Osteocyte (in vitro differentiated cells): ENCODE results near the gene HTATSF1. TPM values are rescaled to one million over a fixed set of nuclear protein-coding genes. Genes with fewer than 3 reads are reported as not detected.

Source experiments
- DNase-seq: peaks from one replicate; pipeline ENCODE4 v3.0.0; 2021; ENCODE audit warnings: mixed read lengths; ENCODE audit not compliant: unreplicated experiment; ENCODE audit errors: extremely low spot score
- H3K27ac Mint-ChIP-seq: one replicate; pipeline ENCODE4 v1.8.0; 2021; ENCODE audit warnings: mild to moderate bottlenecking, mixed read lengths; ENCODE audit not compliant: unreplicated experiment
- H3K27me3 Mint-ChIP-seq: one replicate; pipeline ENCODE4 v1.8.0; 2021; ENCODE audit warnings: mixed read lengths; ENCODE audit not compliant: unreplicated experiment
- H3K36me3 Mint-ChIP-seq: one replicate; pipeline ENCODE4 v1.8.0; 2021; ENCODE audit warnings: mixed read lengths; ENCODE audit not compliant: unreplicated experiment
- H3K4me1 Mint-ChIP-seq: one replicate; pipeline ENCODE4 v1.8.0; 2021; ENCODE audit warnings: mixed read lengths; ENCODE audit not compliant: unreplicated experiment
- H3K4me3 Mint-ChIP-seq: one replicate; pipeline ENCODE4 v1.8.0; 2021; ENCODE audit warnings: mild to moderate bottlenecking, moderate library complexity, mixed read lengths; ENCODE audit not compliant: unreplicated experiment
- H3K9me3 Mint-ChIP-seq: one replicate; pipeline ENCODE4 v1.8.0; 2021; ENCODE audit warnings: mixed read lengths; ENCODE audit not compliant: unreplicated experiment
- total RNA-seq: library from RNA; stranded (reverse); gene quantifications from 2 replicates; pipeline ENCODE4 v1.2.1, GENCODE V29; 2021
- TF ChIP-seq, protein P1 (sequence below): fragments of 200-600 bp; sonication (generic); IDR thresholded peaks from 2 replicates; pipeline ENCODE4 v1.5.0; 2021; ENCODE audit warnings: antibody characterized with exemption, mild to moderate bottlenecking, moderate library complexity

The HTATSF1 gene
- total RNA-seq, 1 donor from 2014 or later: 36.6 TPM

DNA sequence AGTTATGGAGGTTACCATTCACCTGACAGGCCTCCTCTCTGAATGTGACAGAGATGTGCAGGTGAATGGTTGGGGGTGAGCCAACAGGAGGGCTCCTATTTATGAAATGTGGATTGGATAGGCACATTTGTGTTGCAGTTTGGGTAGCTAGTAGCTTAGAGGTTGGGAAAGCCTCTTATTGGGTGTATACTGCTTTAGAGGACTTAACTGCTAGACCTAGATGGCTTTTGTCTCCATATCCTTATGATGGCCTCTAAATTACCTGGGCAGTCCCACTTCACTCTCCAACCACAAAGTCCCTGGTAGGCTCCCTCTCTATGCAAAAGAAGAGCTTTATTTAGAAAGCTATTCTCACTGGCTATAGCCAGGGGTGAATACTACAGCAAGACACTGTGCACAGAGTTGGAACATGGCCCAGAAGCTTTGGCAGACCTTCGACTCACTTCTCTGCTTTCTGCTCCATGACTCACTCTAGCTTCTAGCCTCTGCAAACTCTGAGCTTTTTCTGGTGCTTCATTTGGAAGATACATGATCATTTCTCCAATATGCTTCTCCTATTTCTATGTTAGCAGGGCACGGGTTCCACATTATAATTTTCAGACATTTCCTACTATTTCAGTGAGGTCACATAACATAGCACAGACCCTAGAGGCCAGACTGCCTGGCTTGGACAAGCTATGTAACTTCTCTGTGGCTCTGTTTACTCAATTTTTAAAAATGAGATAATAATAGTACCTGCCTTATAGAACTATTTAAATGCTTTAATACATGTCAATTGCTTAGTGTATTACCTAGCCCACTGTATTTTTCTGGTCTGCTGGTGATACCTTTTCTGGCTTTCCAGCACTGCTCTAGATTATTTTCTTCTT is 28.6 kb downstream of the HTATSF1 start:
- Mint-ChIP-seq H3K27me3 (peaks cover 13% of the 10 kb centered on the region), H3K9me3 (peaks cover 6% of the 10 kb centered on the region), H3K36me3 (no peaks in the 10 kb centered on the region), H3K27ac (no peak overlapping the region), H3K4me3 (no peak overlapping the region), H3K4me1 (no peaks in the 10 kb centered on the region)
- no peak for DNase-seq
- TF ChIP-seq, protein P1, sequence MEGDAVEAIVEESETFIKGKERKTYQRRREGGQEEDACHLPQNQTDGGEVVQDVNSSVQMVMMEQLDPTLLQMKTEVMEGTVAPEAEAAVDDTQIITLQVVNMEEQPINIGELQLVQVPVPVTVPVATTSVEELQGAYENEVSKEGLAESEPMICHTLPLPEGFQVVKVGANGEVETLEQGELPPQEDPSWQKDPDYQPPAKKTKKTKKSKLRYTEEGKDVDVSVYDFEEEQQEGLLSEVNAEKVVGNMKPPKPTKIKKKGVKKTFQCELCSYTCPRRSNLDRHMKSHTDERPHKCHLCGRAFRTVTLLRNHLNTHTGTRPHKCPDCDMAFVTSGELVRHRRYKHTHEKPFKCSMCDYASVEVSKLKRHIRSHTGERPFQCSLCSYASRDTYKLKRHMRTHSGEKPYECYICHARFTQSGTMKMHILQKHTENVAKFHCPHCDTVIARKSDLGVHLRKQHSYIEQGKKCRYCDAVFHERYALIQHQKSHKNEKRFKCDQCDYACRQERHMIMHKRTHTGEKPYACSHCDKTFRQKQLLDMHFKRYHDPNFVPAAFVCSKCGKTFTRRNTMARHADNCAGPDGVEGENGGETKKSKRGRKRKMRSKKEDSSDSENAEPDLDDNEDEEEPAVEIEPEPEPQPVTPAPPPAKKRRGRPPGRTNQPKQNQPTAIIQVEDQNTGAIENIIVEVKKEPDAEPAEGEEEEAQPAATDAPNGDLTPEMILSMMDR: no peak

DNA sequence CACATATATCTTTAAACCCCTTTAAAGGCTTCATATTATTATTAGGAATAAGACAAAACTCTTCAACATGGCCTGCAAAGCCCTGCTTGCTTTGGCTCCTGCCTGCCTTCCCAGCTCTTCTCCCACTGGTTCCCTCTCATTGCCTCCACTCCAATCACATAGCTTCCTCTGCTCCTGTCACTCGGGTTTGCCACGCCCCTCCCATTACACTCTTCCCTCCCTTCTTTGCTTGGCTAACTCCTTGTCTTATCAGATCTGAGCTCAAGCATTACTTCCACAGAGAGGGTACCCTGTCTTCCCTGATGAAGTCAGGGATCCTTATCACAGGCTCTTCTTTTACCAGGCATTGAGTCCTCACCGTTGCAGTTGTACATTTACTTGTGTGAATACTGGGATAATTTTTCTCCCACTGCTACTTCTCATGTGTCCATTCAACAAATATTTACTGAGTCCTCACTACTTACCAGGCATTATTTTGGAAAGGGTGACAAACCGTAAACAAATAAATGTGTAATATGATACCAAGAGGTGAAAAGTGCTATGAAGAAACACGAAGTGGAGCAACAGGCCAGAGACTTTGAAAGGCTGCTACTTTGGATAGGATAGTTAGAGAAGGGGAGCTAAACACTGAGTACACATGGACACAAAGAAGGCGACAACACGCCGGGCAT is 31.4 kb downstream of the HTATSF1 start:
- no peak for DNase-seq
- H3K4me3 Mint-ChIP-seq: no peak overlapping the region
- no peak overlapping the region for H3K27ac Mint-ChIP-seq
- no peaks in the 10 kb centered on the region for H3K36me3 Mint-ChIP-seq
- TF ChIP-seq, protein P1: no peak
- no peaks in the 10 kb centered on the region for H3K4me1 Mint-ChIP-seq
- peaks cover 11% of the 10 kb centered on the region for H3K27me3 Mint-ChIP-seq
- H3K9me3 Mint-ChIP-seq: peaks cover 6% of the 10 kb centered on the region

DNA sequence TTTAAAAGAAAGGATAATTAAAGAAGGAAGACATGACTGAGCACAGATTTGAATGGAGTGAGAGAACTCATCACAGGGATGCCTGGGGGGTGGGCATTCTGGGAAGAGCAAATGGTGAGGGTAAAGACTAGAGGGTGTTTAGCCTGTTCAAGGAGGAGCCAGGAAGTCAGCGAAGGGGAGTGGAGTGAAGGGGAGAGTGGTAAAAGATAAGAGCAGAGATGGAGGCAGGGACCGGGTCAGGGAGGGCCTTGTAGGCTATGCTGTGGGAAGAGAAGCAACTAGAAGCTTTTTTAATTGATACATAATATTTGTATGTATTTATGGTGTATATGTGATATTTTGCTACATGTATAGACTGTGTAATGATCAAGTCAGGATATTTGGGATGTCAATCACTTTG is 32.4 kb downstream of the HTATSF1 start:
- peaks cover 2% of the 10 kb centered on the region for H3K9me3 Mint-ChIP-seq
- H3K4me3 Mint-ChIP-seq: no peak overlapping the region
- no peak overlapping the region for H3K27ac Mint-ChIP-seq
- TF ChIP-seq, protein P1: no peak
- DNase-seq: no peak
- no peaks in the 10 kb centered on the region for H3K4me1 Mint-ChIP-seq
- H3K27me3 Mint-ChIP-seq: peaks cover 7% of the 10 kb centered on the region
- H3K36me3 Mint-ChIP-seq: no peaks in the 10 kb centered on the region

DNA sequence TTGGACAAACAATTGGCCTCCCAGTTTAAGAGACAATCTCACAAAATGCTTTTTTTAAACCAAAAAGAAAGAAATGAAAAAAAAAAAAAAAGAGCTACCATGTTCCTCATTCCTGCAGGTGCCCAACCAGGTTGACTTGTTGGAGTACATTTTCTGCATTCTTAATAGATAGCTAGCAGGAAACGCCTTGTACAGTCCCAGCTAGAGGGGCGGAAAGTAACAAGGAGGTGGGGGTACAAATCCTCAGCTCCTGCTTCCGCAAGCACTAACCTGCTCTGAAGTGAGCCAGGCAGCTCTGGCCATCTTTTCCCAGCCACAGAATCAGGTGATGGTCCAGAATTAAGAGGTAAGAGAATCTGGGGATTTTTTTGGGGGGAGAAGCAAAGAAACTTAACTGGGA is 34.6 kb downstream of the HTATSF1 start, which contains the start of gene VGLL1:
Gene VGLL1 (plus strand): TSS at position 265 of the 400 bp plus-strand sequence. CDS start 3,806 bp downstream, outside the sequence.
- no peak within 1 kb of the TSS for H3K27ac Mint-ChIP-seq
- H3K4me1 Mint-ChIP-seq: no peaks in the 10 kb centered on the region
- TF ChIP-seq, protein P1: no peak
- peaks cover 5% of the 10 kb centered on the region for H3K27me3 Mint-ChIP-seq
- H3K4me3 Mint-ChIP-seq: no peak within 1 kb of the TSS
- no peaks in the 10 kb centered on the region for H3K9me3 Mint-ChIP-seq
- no peak for DNase-seq
- H3K36me3 Mint-ChIP-seq: no peaks in the 10 kb centered on the region

DNA sequence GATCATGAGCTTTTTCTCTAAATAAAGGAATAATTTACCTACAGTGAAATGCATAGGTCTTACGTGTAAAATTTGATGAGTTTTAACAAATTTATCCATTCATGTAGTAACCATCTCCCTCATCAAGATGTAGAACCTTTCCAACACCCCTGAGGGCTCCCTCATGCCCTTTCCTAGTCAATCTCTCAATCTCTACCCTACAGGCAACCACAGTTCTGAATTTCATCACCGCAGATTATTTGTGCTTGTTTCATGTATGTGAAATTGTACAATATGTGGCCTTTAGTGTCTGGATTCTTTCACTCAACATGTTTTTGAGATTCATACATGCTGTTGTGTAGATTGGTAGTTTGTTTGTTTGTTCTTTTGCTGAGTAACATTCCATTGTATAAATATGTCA is 36.7 kb downstream of the HTATSF1 start:
- TF ChIP-seq, protein P1: no peak
- Mint-ChIP-seq H3K36me3 (no peaks in the 10 kb centered on the region), H3K27me3 (no peaks in the 10 kb centered on the region), H3K4me1 (no peaks in the 10 kb centered on the region), H3K4me3 (no peak overlapping the region), H3K9me3 (no peaks in the 10 kb centered on the region), H3K27ac (no peak overlapping the region)
- DNase-seq: no peak
